Upper lobe of left lung (tissue), 6 donors: ENCODE results near the gene PEX5L. TPM values are rescaled to one million over a fixed set of nuclear protein-coding genes. Genes with fewer than 3 reads are reported as not detected.

Experiments
- ATAC-seq, 2 donors: fragments of 200-7000 bp; cut with Tn5 transposase; one replicate each; pipeline ENCODE4 v1.9.1; 2022; ENCODE audit warnings: mild to moderate bottlenecking in 2 of 2, moderate library complexity in 2 of 2; ENCODE audit not compliant: low FRiP score in 2 of 2
- DNase-seq, 2 donors: peaks; one replicate each; pipeline ENCODE4 v3.0.0-alpha.2; 2019 to 2020
- H3K27ac ChIP-seq, 4 donors: fragments of 200-600 bp; sonication (generic); one replicate each; pipeline ENCODE4 v1.5.1; 2016 to 2019
- H3K27me3 ChIP-seq, 4 donors: fragments of 200-600 bp; sonication (generic); one replicate each; pipeline ENCODE4 v1.5.1; 2017 to 2019
- H3K36me3 ChIP-seq, 4 donors: fragments of 200-600 bp; sonication (generic); one replicate each; pipeline ENCODE4 v1.5.1; 2016 to 2019
- H3K4me1 ChIP-seq, 4 donors: fragments of 200-600 bp; sonication (generic); one replicate each; pipeline ENCODE4 v1.5.1; 2018 to 2019
- H3K4me3 ChIP-seq, 4 donors: fragments of 200-600 bp; sonication (generic); one replicate each; pipeline ENCODE4 v1.5.1; 2017 to 2019; ENCODE audit warnings: mild to moderate bottlenecking in 2 of 4, moderate library complexity in 1 of 4
- H3K9me3 ChIP-seq, 4 donors: fragments of 200-600 bp; sonication (generic); one replicate each; pipeline ENCODE4 v1.5.1; 2018 to 2019
- CTCF ChIP-seq, 6 experiments: fragments of 450-650 bp in 4 of 6; fragments of 200-600 bp in 2 of 6; sonication (generic) in 2 of 6; IDR thresholded peaks; one replicate each; pipeline ENCODE4 v1.5.1; 2016 to 2019; ENCODE audit warnings: antibody characterized with exemption in 6 of 6
- EP300 ChIP-seq, 4 donors: sonication (generic); formaldehyde crosslinking; IDR thresholded peaks; one replicate each; pipeline ENCODE4 v1.5.1; 2017; ENCODE audit warnings: antibody characterized with exemption in 4 of 4, control low read depth in 2 of 4
- POLR2A ChIP-seq, 4 donors: fragments of 450-650 bp; IDR thresholded peaks; one replicate each; pipeline ENCODE4 v1.5.1; 2016 to 2017; ENCODE audit warnings: antibody characterized with exemption in 4 of 4, mild to moderate bottlenecking in 2 of 4
- POLR2AphosphoS5 ChIP-seq, 2 donors: sonication (generic); formaldehyde crosslinking; IDR thresholded peaks; one replicate each; pipeline ENCODE4 v1.5.1; 2017; ENCODE audit warnings: antibody characterized with exemption in 2 of 2
- WGBS, 2 donors: methylation state at CpG; one replicate each; pipeline ENCODE4 v1.1.5; 2017 to 2018; 5-methylcytosine and 5-hydroxymethylcytosine counted together
- total RNA-seq, 6 donors: library from RNA; depleted of rRNA in 4 of 6; stranded (reverse); fragments of >200 nt in 4 of 6; gene quantifications; one replicate each; pipeline versions ENCODE4 v1.1.0 to v1.2.1, GENCODE V29; 2016 to 2021
- donor health status: DM: no; HTN: no; CAD: no; lungs with moderate emphysema.
- donor health status: DM: no; HTN: yes; CAD: no; lungs with severe emphysema.

PEX5L gene
- total RNA-seq, 6 donors from 2014 or later = not detected

DNA sequence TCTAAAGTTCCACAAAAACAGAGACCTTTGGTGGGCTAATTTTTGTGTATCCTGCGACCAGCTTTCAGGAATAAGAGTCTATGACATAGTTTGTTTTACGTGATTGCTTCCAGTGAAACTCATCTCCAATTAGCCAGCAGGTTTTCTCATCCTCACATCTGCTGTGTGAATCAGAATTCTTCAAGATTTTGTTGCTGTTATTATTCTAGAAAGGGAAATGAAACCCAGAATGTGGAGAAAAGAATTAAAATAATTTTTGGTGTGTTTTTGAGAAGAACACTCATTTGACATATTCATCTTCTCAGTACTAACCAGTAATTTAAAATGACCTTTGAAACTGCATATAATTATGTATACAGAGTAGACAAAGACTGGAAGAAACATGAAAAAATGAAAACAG is 208.0 kb downstream of the PEX5L start:
- no peak for ATAC-seq
- DNase-seq = no peak
- Histone ChIP-seq H3K4me3 (no peak overlapping the region), H3K36me3 (no peaks in the 10 kb centered on the region), H3K9me3 (no peaks in the 10 kb centered on the region), H3K27me3 (no peaks in the 10 kb centered on the region), H3K4me1 (no peaks in the 10 kb centered on the region), H3K27ac (no peak overlapping the region)
- TF ChIP-seq POLR2AphosphoS5 (IDR thresholded peaks at IDR 0.05) (no peak), POLR2A (IDR thresholded peaks at IDR 0.05) (no peak), EP300 (IDR thresholded peaks at IDR 0.05) (no peak), CTCF (IDR thresholded peaks at IDR 0.05) (no peak)
- WGBS, 2 donors = 88 to 95% methylated on average over 2 of the region's 2 CpGs

DNA sequence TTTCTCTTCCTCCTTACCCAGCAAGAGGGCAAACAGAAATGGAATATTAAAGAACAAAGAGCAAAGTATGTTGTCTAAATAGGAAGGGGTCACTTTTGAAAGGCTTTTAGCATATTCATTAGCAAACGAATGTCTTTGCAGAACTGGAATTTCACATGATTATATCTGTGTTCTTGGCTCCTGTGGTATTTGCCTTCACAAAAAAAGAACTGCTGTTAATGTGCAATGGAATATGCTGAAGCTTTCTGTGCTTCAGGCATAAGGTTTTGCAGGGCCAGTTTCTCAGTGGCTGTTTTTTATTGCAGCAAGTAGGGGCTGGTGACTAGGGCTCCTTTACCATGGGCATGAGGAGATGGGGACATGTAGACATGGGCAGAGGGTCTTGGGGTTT is 210.5 kb downstream of the PEX5L start:
- DNase-seq (no peak), ATAC-seq (no peak)
- TF ChIP-seq POLR2A (IDR thresholded peaks at IDR 0.05) (no peak), EP300 (IDR thresholded peaks at IDR 0.05) (no peak), CTCF (IDR thresholded peaks at IDR 0.05) (no peak), POLR2AphosphoS5 (IDR thresholded peaks at IDR 0.05) (no peak)

DNA sequence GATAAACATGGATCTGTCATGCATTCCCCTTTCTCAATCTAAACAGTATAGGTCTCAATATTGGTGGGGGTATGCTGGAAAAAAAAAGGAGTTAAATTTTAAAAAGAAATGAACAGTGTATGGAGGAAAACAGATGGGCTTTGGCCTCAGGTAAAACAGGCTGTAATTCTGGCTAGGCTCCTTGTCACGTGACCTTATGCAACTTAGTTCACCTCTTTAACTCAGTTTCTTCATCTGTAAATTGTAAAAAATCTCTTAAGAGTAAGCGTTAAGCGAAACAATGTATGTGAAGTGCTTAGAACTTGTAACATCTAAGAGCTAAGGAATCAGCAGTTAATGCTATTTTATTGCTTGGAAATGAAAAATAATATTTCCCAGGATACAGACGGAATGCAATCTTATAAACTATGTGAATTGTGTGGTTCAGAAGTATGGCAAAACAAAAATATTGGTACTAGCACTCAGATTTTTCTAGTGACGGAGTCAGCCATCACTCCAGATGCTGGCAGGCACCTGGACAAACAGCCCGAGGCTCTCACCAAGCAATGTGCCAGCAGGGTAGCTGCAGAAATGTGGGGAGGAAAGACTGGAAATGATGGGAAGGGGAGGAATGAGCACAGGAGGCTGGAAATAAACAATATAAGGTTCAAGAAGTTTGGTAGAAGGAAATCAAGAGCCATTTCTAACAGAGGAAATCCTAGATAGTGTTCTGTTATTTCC is 211.1 kb downstream of the PEX5L start:
- 60 to 70% methylated on average over 6 of the region's 6 CpGs for WGBS, 2 donors
- ATAC-seq (no peak), DNase-seq (no peak)
- Histone ChIP-seq H3K9me3 (no peaks in the 10 kb centered on the region), H3K36me3 (no peaks in the 10 kb centered on the region), H3K4me1 (no peaks in the 10 kb centered on the region), H3K27ac (no peak overlapping the region), H3K27me3 (no peaks in the 10 kb centered on the region), H3K4me3 (no peak overlapping the region)
- TF ChIP-seq EP300 (IDR thresholded peaks at IDR 0.05) (no peak), POLR2A (IDR thresholded peaks at IDR 0.05) (no peak), POLR2AphosphoS5 (IDR thresholded peaks at IDR 0.05) (no peak)

More for the DNA sequence above, 210.5 kb downstream of the PEX5L start:
- H3K4me1 ChIP-seq = no peaks in the 10 kb centered on the region
- no peak overlapping the region for H3K4me3 ChIP-seq
- H3K27me3 ChIP-seq = no peaks in the 10 kb centered on the region
- no peaks in the 10 kb centered on the region for H3K9me3 ChIP-seq
- 4 to 11% methylated on average over 1 of the region's 1 CpG for WGBS, 2 donors
- H3K36me3 ChIP-seq = no peaks in the 10 kb centered on the region
- no peak overlapping the region for H3K27ac ChIP-seq

DNA sequence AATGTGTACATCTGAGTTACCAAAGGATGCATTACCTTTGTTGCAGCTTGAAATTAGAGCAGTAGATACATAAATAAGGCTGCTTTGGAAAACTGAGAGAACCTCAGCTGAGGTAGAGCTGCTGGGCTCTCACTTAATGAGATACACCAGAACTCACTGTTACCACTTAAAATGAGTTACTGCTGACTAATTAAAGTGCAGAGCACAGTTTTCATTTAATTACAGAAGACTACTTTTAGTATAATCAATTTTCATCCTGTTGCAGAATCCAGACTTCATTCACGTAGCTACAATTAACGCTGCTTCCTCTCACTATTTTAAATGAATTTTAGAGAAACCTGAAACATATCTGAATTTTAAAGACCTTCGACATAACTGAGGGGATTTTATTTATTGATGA is 214.4 kb downstream of the PEX5L start:
- 95% methylated on average over 3 of the region's 3 CpGs for WGBS, 2 donors
- no peak for ATAC-seq
- no peak for DNase-seq
- H3K4me3 ChIP-seq = no peak overlapping the region
- H3K27me3 ChIP-seq = no peaks in the 10 kb centered on the region
- TF ChIP-seq POLR2A (IDR thresholded peaks at IDR 0.05) (no peak), POLR2AphosphoS5 (IDR thresholded peaks at IDR 0.05) (no peak), CTCF (IDR thresholded peaks at IDR 0.05) (no peak), EP300 (IDR thresholded peaks at IDR 0.05) (no peak)
- no peaks in the 10 kb centered on the region for H3K4me1 ChIP-seq
- H3K27ac ChIP-seq = no peak overlapping the region
- H3K9me3 ChIP-seq = no peaks in the 10 kb centered on the region
- H3K36me3 ChIP-seq = no peaks in the 10 kb centered on the region

GRCh38 chr3:179819379-179819778 is 217.4 kb downstream of the PEX5L start:
- no peaks in the 10 kb centered on the region for H3K36me3 ChIP-seq
- TF ChIP-seq POLR2AphosphoS5 (IDR thresholded peaks at IDR 0.05) = no peak
- no peak for TF ChIP-seq POLR2A (IDR thresholded peaks at IDR 0.05)
- TF ChIP-seq EP300 (IDR thresholded peaks at IDR 0.05) = no peak
- TF ChIP-seq CTCF (IDR thresholded peaks at IDR 0.05) = no peak
- ATAC-seq (no peak), DNase-seq (no peak)
- no peak overlapping the region for H3K27ac ChIP-seq
- no peaks in the 10 kb centered on the region for H3K27me3 ChIP-seq
- H3K9me3 ChIP-seq = no peaks in the 10 kb centered on the region
- 60 to 66% methylated on average over 3 of the region's 3 CpGs for WGBS, 2 donors
- H3K4me3 ChIP-seq = no peak overlapping the region
- H3K4me1 ChIP-seq = no peaks in the 10 kb centered on the region
